Activated T-cell treated with anti-CD3 and anti-CD28 coated beads, Interleukin-2, amount 50 U/mL, for 72 hours (primary cell): ENCODE data around the gene ACOX1. TPM values are rescaled to one million over a fixed set of nuclear protein-coding genes. Genes with fewer than 3 reads are reported as not detected.

ENCODE experiments used
- ATAC-seq, 2 donors: fragments of 150-1000 bp; cut with Tn5 transposase; replicated peaks in 1 of 2; 2 replicates each; pipeline ENCODE4 v1.10.0; 2021; ENCODE audit warnings: moderate library complexity in 2 of 2, mild to moderate bottlenecking in 1 of 2
- DNase-seq, 2 donors: peaks; one replicate each; pipeline ENCODE4 v3.0.0; 2021 to 2022; ENCODE audit warnings: mixed read lengths in 1 of 2
- H3K27ac Mint-ChIP-seq: one replicate; pipeline ENCODE4 v1.8.0; 2022; ENCODE audit warnings: mild to moderate bottlenecking, moderate library complexity, mixed read lengths
- H3K27me3 Mint-ChIP-seq: one replicate; pipeline ENCODE4 v1.8.0; 2022; ENCODE audit warnings: low read depth, mixed read lengths
- H3K36me3 Mint-ChIP-seq, 2 donors: one replicate each; pipeline ENCODE4 v1.8.0; 2022; ENCODE audit warnings: mixed read lengths in 2 of 2, mild to moderate bottlenecking in 1 of 2; ENCODE audit not compliant: insufficient read depth in 2 of 2
- H3K4me1 Mint-ChIP-seq: one replicate; pipeline ENCODE4 v1.8.0; 2022; ENCODE audit warnings: low read depth, mixed read lengths
- H3K4me3 Mint-ChIP-seq, 2 donors: one replicate each; pipeline ENCODE4 v1.8.0; 2022; ENCODE audit warnings: mild to moderate bottlenecking in 2 of 2, mixed read lengths in 2 of 2, moderate library complexity in 2 of 2
- H3K9me3 Mint-ChIP-seq, 2 donors: one replicate each; pipeline ENCODE4 v1.8.0; 2022; ENCODE audit warnings: mixed read lengths in 2 of 2
- total RNA-seq, 2 donors: library from RNA; stranded (reverse); gene quantifications; one replicate each; pipeline ENCODE4 v1.2.3, GENCODE V29; 2022

The ACOX1 gene
- total RNA-seq: 10 to 100 TPM; 28.2 to 28.6 TPM

- Mint-ChIP-seq H3K9me3 (no peaks in the 10 kb centered on the region), H3K36me3 (peaks cover 3 to 6% of the 10 kb centered on the region in 2 donors), H3K4me3 (peak within 1 kb of the TSS; percentile 99), H3K4me1 (peaks cover 46% of the 10 kb centered on the region), H3K27me3 (no peaks in the 10 kb centered on the region), H3K27ac (peak within 1 kb of the TSS; percentile 99)
- ATAC-seq (peak; percentile 95 to 96), DNase-seq (peak; percentile 95 to 98)
These were observed at the start of gene ACOX1, which contains the start of gene TEN1 for GRCh38 chr17:75978938-75979704. Gene ACOX1 (minus strand): TSS chr17:75979166. CDS start chr17:75979073, 93 bp downstream. Gene TEN1 (plus strand): TSS chr17:75979240. CDS start chr17:75986193, 6,953 bp downstream.

GRCh38 chr17:76027159-76027839 is 48.3 kb upstream of the ACOX1 start, which contains the start of gene EVPL:
Gene EVPL (minus strand): TSS chr17:76027306. CDS start chr17:76027198, 108 bp downstream.
- no peak within 1 kb of the TSS for H3K27ac Mint-ChIP-seq
- no peaks in the 10 kb centered on the region for H3K9me3 Mint-ChIP-seq
- no peaks in the 10 kb centered on the region for H3K27me3 Mint-ChIP-seq
- H3K36me3 Mint-ChIP-seq: no peaks in the 10 kb centered on the region
- DNase-seq (no peak), ATAC-seq (no peak)
- peaks cover 16% of the 10 kb centered on the region for H3K4me1 Mint-ChIP-seq
- H3K4me3 Mint-ChIP-seq: no peak within 1 kb of the TSS

GRCh38 chr17:76026714-76027158 is 47.8 kb upstream of the ACOX1 start:
- ATAC-seq: no peak
- Mint-ChIP-seq H3K4me3 (no peak overlapping the region), H3K4me1 (peaks cover 16% of the 10 kb centered on the region), H3K27me3 (no peaks in the 10 kb centered on the region), H3K9me3 (no peaks in the 10 kb centered on the region), H3K36me3 (no peaks in the 10 kb centered on the region), H3K27ac (no peak overlapping the region)
- DNase-seq: no peak

GRCh38 chr17:76025294-76025693 is 46.3 kb upstream of the ACOX1 start:
- DNase-seq (no peak), ATAC-seq (no peak)
- no peaks in the 10 kb centered on the region for H3K9me3 Mint-ChIP-seq
- H3K4me1 Mint-ChIP-seq: peaks cover 16% of the 10 kb centered on the region
- no peak overlapping the region for H3K27ac Mint-ChIP-seq
- no peaks in the 10 kb centered on the region for H3K27me3 Mint-ChIP-seq
- H3K4me3 Mint-ChIP-seq: no peak overlapping the region
- H3K36me3 Mint-ChIP-seq: no peaks in the 10 kb centered on the region

GRCh38 chr17:76024353-76024752 is 45.4 kb upstream of the ACOX1 start:
- no peak for DNase-seq
- Mint-ChIP-seq H3K27me3 (no peaks in the 10 kb centered on the region), H3K4me3 (no peak overlapping the region), H3K36me3 (no peaks in the 10 kb centered on the region), H3K9me3 (no peaks in the 10 kb centered on the region), H3K4me1 (peaks cover 9% of the 10 kb centered on the region), H3K27ac (no peak overlapping the region)
- no peak for ATAC-seq

GRCh38 chr17:76023900-76024237 is 44.9 kb upstream of the ACOX1 start:
- Mint-ChIP-seq H3K4me3 (no peak overlapping the region), H3K4me1 (peaks cover 4% of the 10 kb centered on the region), H3K27ac (no peak overlapping the region), H3K9me3 (no peaks in the 10 kb centered on the region), H3K27me3 (no peaks in the 10 kb centered on the region), H3K36me3 (no peaks in the 10 kb centered on the region)
- DNase-seq (no peak), ATAC-seq (no peak)

- H3K27ac Mint-ChIP-seq: no peak overlapping the region
These were observed 44.3 kb upstream of the ACOX1 start for GRCh38 chr17:76022973-76023899.

GRCh38 chr17:76022285-76022684 is 43.3 kb upstream of the ACOX1 start:
- Mint-ChIP-seq H3K27ac (no peak overlapping the region), H3K36me3 (no peaks in the 10 kb centered on the region), H3K27me3 (no peaks in the 10 kb centered on the region), H3K4me3 (no peak overlapping the region), H3K4me1 (peaks cover under 1% of the 10 kb centered on the region), H3K9me3 (no peaks in the 10 kb centered on the region)
- ATAC-seq (no peak), DNase-seq (no peak)

More at GRCh38 chr17:76022973-76023899, 44.3 kb upstream of the ACOX1 start:
- Mint-ChIP-seq H3K36me3 (no peaks in the 10 kb centered on the region), H3K27me3 (no peaks in the 10 kb centered on the region), H3K4me1 (peaks cover 4% of the 10 kb centered on the region), H3K4me3 (no peak overlapping the region), H3K9me3 (no peaks in the 10 kb centered on the region)
- no peak for ATAC-seq
- no peak for DNase-seq

GRCh38 chr17:76019833-76020467 is 41.0 kb upstream of the ACOX1 start:
- Mint-ChIP-seq H3K4me1 (no peaks in the 10 kb centered on the region), H3K27me3 (no peaks in the 10 kb centered on the region), H3K4me3 (no peak overlapping the region), H3K36me3 (no peaks in the 10 kb centered on the region), H3K27ac (no peak overlapping the region), H3K9me3 (no peaks in the 10 kb centered on the region)
- DNase-seq (no peak), ATAC-seq (no peak)

- Mint-ChIP-seq H3K36me3 (no peaks in the 10 kb centered on the region), H3K27me3 (no peaks in the 10 kb centered on the region), H3K4me1 (peaks cover 8% of the 10 kb centered on the region), H3K27ac (no peak overlapping the region), H3K9me3 (no peaks in the 10 kb centered on the region), H3K4me3 (no peak overlapping the region)
- DNase-seq (no peak), ATAC-seq (no peak)
These were observed 39.8 kb upstream of the ACOX1 start for GRCh38 chr17:76018801-76019200.

GRCh38 chr17:76018340-76018680 is 39.3 kb upstream of the ACOX1 start:
- DNase-seq (no peak), ATAC-seq (no peak)
- H3K4me1 Mint-ChIP-seq: peaks cover 8% of the 10 kb centered on the region
- no peaks in the 10 kb centered on the region for H3K9me3 Mint-ChIP-seq
- H3K27ac Mint-ChIP-seq: no peak overlapping the region
- no peaks in the 10 kb centered on the region for H3K36me3 Mint-ChIP-seq
- H3K27me3 Mint-ChIP-seq: no peaks in the 10 kb centered on the region
- no peak overlapping the region for H3K4me3 Mint-ChIP-seq

GRCh38 chr17:76017481-76018339 is 38.7 kb upstream of the ACOX1 start:
- no peak overlapping the region for H3K4me3 Mint-ChIP-seq
- no peaks in the 10 kb centered on the region for H3K27me3 Mint-ChIP-seq
- peaks cover 8% of the 10 kb centered on the region for H3K4me1 Mint-ChIP-seq
- no peaks in the 10 kb centered on the region for H3K36me3 Mint-ChIP-seq
- no peaks in the 10 kb centered on the region for H3K9me3 Mint-ChIP-seq
- ATAC-seq (no peak), DNase-seq (no peak)
- no peak overlapping the region for H3K27ac Mint-ChIP-seq
